SK-MEL-5 (cell line): ENCODE data around the gene ZMYM2. TPM values are rescaled to one million over a fixed set of nuclear protein-coding genes. Genes with fewer than 3 reads are reported as not detected.
"Not testable (repeated sequence)": the region's sequence is repeated elsewhere in the genome, so short reads cannot be mapped to it uniquely, and the experiment has no call there.

ENCODE experiments used
- DNase-seq: peaks from one replicate; pipeline ENCODE4 v3.0.0-alpha.2; 2016; ENCODE audit warnings: low read depth, low spot score
- in situ Hi-C: cut with HindIII; loops from 2 replicates; pipeline ENCODE4 v1.10.0; 2016; ENCODE audit warnings: low sequenced_read_pairs, high pct_unique_total_duplicates, low pct_unique_long_range_greater_than_20kb
- total RNA-seq: library from RNA; depleted of rRNA; stranded (reverse); fragments of >200 nt; shearing (Covaris generic); gene quantifications from 2 replicates; pipeline ENCODE4 v1.2.3, GENCODE V29; 2014

Gene ZMYM2
- total RNA-seq, 1 experiment from 2014 or later = 84.6 TPM

DNA sequence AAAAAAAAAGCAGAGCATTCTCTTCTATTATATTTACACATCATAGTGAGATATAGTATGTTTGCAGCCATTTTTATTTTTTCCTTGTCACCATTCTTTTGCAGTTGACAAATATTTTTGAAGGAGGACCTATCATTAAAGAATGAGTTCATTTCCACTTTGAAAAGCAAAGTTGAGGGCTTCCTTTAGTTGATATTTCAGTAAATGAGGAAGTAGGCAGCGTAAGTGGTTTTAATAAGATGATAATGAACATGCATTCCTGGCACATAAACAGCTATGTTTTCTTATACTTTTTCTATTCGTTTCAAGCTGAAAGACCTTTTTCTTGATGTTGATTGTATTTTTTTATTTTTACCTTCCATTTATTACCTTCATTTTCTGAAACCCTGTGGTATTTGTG is 66.2 kb downstream of the ZMYM2 start:
- in situ Hi-C loops = no loop called here
- DNase-seq = no peak

DNA sequence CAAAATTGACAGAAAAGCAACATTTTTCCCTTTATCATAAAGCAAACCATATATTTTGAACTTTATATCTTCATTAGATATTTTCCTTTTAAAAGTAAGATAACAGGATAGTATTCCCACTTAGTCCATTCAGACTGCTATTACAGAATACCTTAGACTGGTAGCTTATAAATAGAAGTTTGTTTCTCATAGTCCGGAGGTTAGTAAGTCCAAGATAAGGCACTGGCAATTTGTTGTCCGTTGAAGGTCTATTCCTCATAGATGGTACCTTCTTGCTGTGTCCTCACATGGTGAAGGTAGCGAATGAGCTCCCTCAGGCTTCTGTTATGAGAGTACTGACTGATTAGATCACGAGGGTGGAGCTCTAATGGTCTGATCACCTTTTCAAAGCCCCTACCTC is 70.4 kb downstream of the ZMYM2 start:
- in situ Hi-C loops = no loop called here
- DNase-seq = no peak

DNA sequence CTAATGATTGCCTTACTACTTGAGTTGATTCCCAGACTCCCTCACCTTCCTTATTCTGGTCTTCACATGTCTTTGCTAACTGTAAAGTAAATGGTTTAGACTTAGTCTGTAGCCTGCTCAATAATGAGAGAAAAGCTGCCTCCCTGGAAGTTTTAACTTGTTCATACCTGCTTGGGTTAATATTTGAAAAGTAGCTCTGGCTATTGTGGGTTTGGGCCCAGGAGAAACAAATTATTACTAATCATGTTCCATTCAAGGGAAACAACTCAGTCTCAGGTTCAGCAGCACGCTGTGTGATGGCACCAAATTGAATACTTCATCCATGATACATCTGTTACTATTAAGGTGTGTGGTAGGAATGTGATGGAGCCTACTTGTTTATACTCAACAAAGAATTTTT is 75.0 kb downstream of the ZMYM2 start:
- DNase-seq = no peak
- in situ Hi-C loops = no loop called here

GRCh38 chr13:20035130-20035529 is 76.6 kb downstream of the ZMYM2 start:
- in situ Hi-C loops = no loop called here
- DNase-seq = peak; percentile 42

DNA sequence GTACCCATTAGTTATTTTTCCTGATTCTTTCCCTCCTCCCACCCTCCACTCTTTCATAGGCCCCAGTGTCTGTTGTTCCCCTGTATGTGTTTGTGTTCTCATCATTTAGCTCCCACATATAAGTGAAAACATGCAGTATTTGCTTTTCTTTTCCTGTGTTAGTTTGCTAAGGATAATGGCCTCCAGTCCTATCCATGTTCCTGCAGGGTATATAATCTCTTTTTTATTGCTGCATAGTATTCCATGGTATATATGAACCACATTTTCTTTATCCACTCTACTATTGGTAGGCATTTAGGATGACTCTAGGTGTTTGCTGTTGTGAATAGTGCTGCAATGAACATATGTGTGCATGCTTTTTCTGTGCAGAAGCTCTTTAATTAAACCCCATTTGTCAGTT is 79.4 kb downstream of the ZMYM2 start:
- in situ Hi-C loops = no loop called here
- DNase-seq = no peak

GRCh38 chr13:20042603-20043002 is 84.1 kb downstream of the ZMYM2 start:
- DNase-seq, in situ Hi-C loops: not testable (repeated sequence)

- no peak for DNase-seq
- in situ Hi-C loops = no loop called here
These were observed 84.8 kb downstream of the ZMYM2 start for GRCh38 chr13:20043207-20043925.

GRCh38 chr13:20044086-20044485 is 85.6 kb downstream of the ZMYM2 start:
- no peak for DNase-seq
- in situ Hi-C loops = no loop called here

GRCh38 chr13:20045950-20046548 is 87.5 kb downstream of the ZMYM2 start:
- no peak for DNase-seq
- in situ Hi-C loops = no loop called here

- DNase-seq = no peak
- in situ Hi-C loops = no loop called here
These were observed 91.3 kb downstream of the ZMYM2 start for GRCh38 chr13:20049558-20050473.

DNA sequence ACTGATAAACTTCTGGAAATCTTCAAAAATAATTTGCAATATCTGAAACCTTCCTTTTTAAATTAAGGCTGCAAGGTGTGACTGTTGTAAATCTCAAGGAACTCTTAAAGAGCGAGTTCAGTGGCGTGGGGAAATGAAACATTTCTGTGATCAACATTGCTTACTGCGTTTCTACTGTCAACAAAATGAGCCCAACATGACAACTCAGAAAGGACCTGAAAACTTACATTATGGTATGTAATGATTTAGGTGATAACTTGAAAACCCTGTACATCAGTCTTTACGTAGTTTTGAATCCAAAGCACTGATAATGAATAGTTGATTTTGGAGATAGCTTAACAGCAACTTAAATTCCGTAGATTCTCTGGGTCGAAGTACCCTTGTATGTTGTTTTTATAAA is 92.8 kb downstream of the ZMYM2 start:
- no peak for DNase-seq
- in situ Hi-C loops = no loop called here

DNA sequence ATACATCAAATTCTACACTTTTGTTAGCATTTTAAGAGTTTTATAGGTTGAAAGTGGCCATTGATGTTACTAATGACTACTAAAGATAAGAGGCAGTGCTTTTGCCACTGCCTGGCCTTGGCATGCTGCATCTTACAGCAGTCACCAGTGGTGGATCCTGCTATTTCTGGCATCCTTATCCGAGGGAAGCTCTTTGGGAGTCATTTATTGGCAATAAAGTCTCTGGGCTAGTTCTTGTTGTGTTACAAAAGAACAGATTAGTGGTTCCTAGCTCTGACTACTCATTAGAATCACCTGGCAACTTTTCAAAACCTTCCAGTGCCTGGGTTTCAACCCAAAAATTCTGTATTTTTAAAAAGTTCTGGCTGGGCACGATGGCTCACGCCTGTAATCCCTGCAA is 94.5 kb downstream of the ZMYM2 start:
- DNase-seq = no peak
- in situ Hi-C loops = no loop called here

DNA sequence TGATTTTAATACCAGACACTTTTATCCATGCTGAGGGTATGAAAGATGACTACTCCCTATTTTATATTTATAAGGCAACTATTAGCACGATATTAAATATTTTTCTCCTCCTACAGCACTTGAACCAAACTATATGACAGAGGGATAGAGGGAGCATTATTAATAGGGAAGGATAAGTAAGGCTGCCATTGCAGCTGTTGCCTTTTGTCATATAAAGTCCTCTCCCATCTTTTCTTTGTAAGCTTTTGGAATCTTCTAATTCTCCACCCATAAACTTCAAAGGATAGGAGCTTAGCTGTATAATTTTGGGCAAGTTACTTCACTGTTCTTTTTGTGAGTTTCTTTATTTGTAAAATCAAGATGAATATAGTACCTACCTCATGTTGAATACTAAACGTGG is 95.4 kb downstream of the ZMYM2 start:
- DNase-seq = no peak
- in situ Hi-C loops = no loop called here

GRCh38 chr13:20054586-20054985 is 96.1 kb downstream of the ZMYM2 start:
- in situ Hi-C loops = no loop called here
- no peak for DNase-seq

GRCh38 chr13:20057214-20057613 is 98.7 kb downstream of the ZMYM2 start:
- in situ Hi-C loops = no loop called here

GRCh38 chr13:20057963-20058362 is 99.4 kb downstream of the ZMYM2 start:
- no peak for DNase-seq
- in situ Hi-C loops = no loop called here

More at GRCh38 chr13:20057214-20057613, 98.7 kb downstream of the ZMYM2 start:
- DNase-seq = no peak

DNA sequence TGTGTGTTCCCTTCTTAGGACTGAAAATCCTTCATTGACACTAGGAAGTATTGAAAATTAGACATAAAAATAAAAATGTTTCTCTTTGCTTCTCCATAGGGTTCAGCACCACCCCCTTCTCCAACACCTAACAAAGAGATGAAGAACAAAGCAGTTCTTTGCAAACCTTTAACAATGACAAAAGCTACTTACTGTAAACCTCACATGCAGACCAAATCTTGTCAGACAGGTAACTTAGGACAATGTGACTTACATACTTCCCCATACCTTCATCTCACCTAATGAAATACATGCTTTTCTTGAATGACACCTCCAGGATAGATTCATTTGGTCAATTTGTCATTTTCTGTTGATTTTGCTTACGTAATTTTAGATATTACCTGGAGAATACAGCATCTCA is 99.9 kb downstream of the ZMYM2 start:
- in situ Hi-C loops = no loop called here

GRCh38 chr13:20064128-20064527 is 105.6 kb downstream of the ZMYM2 start:
- no peak for DNase-seq
- in situ Hi-C loops = no loop called here

More for the DNA sequence above, 99.9 kb downstream of the ZMYM2 start:
- no peak for DNase-seq
